Stomach (tissue), 9 donors: ENCODE data around the gene VPS52. TPM values are rescaled to one million over a fixed set of nuclear protein-coding genes. Genes with fewer than 3 reads are reported as not detected.
A peak's percentile ranks its signal among the peaks of the same experiment; 100 is the strongest.

Source experiments
- DNase-seq, 2 donors: peaks; one replicate each; pipeline versions ENCODE4 v3.0.0 to v3.0.0-alpha.2; 2013 to 2019
- H3K27ac ChIP-seq, 5 donors: fragments of 200-600 bp in 4 of 5; sonication (generic) in 4 of 5; one replicate each; pipeline ENCODE4 v1.5.1; 2013 to 2019; ENCODE audit warnings: mild to moderate bottlenecking in 1 of 5, moderate library complexity in 1 of 5
- H3K27me3 ChIP-seq, 3 donors: fragments of 200-600 bp; sonication (generic); one replicate each; pipeline ENCODE4 v1.5.1; 2017 to 2019; ENCODE audit warnings: mixed run types in 1 of 3
- H3K36me3 ChIP-seq, 4 donors: fragments of 200-600 bp; sonication (generic); 1 replicate in 3 of 4; 2 replicates in 1 of 4; pipeline ENCODE4 v1.5.1; 2016 to 2019
- H3K4me1 ChIP-seq, 4 donors: fragments of 200-600 bp; sonication (generic); one replicate each; pipeline ENCODE4 v1.5.1; 2016 to 2019
- H3K4me3 ChIP-seq, 4 donors: fragments of 200-600 bp; sonication (generic) in 3 of 4; one replicate each; pipeline ENCODE4 v1.5.1; 2016 to 2019; ENCODE audit warnings: mild to moderate bottlenecking in 1 of 4
- H3K9me3 ChIP-seq, 4 donors: fragments of 200-600 bp; sonication (generic); one replicate each; pipeline ENCODE4 v1.5.1; 2016 to 2019
- CTCF ChIP-seq, 7 experiments: fragments of 450-650 bp in 4 of 7; fragments of 200-600 bp in 3 of 7; sonication (generic) in 3 of 7; IDR thresholded peaks; one replicate each; pipeline ENCODE4 v1.5.1; 2016 to 2019; ENCODE audit warnings: antibody characterized with exemption in 7 of 7, control low read depth in 2 of 7, mild to moderate bottlenecking in 1 of 7
- EP300 ChIP-seq: sonication (generic); formaldehyde crosslinking; IDR thresholded peaks from one replicate; pipeline ENCODE4 v1.6.1; 2017; ENCODE audit warnings: antibody characterized with exemption
- POLR2A ChIP-seq, 4 donors: fragments of 450-650 bp; IDR thresholded peaks; one replicate each; pipeline ENCODE4 v1.6.1; 2016; ENCODE audit warnings: antibody characterized with exemption in 4 of 4, control low read depth in 2 of 4, mild to moderate bottlenecking in 1 of 4, moderate library complexity in 1 of 4
- POLR2AphosphoS5 ChIP-seq, 3 donors: sonication (generic); formaldehyde crosslinking; IDR thresholded peaks; one replicate each; pipeline ENCODE4 v1.6.1; 2016; ENCODE audit warnings: antibody characterized with exemption in 3 of 3
- WGBS, 5 donors: extraction: QIAGEN DNeasy Blood & Tissue Kit in 3 of 5; methylation state at CpG; one replicate each; pipeline versions ENCODE4 v1.1.5 to v1.1.7; 2013 to 2018; 5-methylcytosine and 5-hydroxymethylcytosine counted together
- intact Hi-C: fragments of 100-400 bp; cut with DNase I; formaldehyde crosslinking; loops from one replicate; pipeline ENCODE4 v1.15.1; 2023; ENCODE audit warnings: low total_unique reads
- polyA plus RNA-seq, 3 donors: library from polyadenylated mRNA; stranded (reverse); fragments of 200-250 nt; gene quantifications; one replicate each; pipeline ENCODE4 v1.2.3, GENCODE V29; 2013
- total RNA-seq, 5 donors: library from RNA; depleted of rRNA; stranded (reverse); fragments of >200 nt; gene quantifications; one replicate each; pipeline versions ENCODE4 v1.1.0 to v1.2.3, GENCODE V29; 2014 to 2016
- donor health status: healthy with polysubstance abuse.
- donor health status: Bipolar disorder and iron deficiency.
- donor health status: healthy.

The VPS52 gene
- total and polyA plus RNA-seq, 8 donors, result 22.6 to 89.3 (median 46.5) TPM

GRCh38 chr6:33212857-33213165 is 58.9 kb downstream of the VPS52 start:
- H3K4me1 ChIP-seq, result peaks cover 17 to 42% (median 29%) of the 10 kb centered on the region in 4 donors
- H3K27me3 ChIP-seq, result peaks cover 0 to 13% (median 10%) of the 10 kb centered on the region in 3 donors
- 4 to 8% (median 6%) methylated on average over 6 of the region's 6 CpGs for WGBS, 5 donors
- peaks cover 0 to 32% (median 28%) of the 10 kb centered on the region in 4 donors for H3K36me3 ChIP-seq
- intact Hi-C loops, result no loop called here
- H3K9me3 ChIP-seq, result no peaks in the 10 kb centered on the region
- peak overlapping the region in 1 of 5 donors; percentile 46 for H3K27ac ChIP-seq
- no peak for TF ChIP-seq POLR2A (IDR thresholded peaks at IDR 0.05)
- DNase-seq, result no peak
- H3K4me3 ChIP-seq, result peak overlapping the region; percentile 38 to 51 (median 45)

- Histone ChIP-seq H3K27ac (no peak overlapping the region), H3K9me3 (no peaks in the 10 kb centered on the region), H3K4me3 (no peak overlapping the region), H3K36me3 (peaks cover 0 to 32% (median 28%) of the 10 kb centered on the region in 4 donors), H3K27me3 (peaks cover 0 to 13% (median 10%) of the 10 kb centered on the region in 3 donors), H3K4me1 (peaks cover 24 to 52% (median 38%) of the 10 kb centered on the region in 4 donors)
- intact Hi-C loops, result no loop called here
- DNase-seq, result peak in 1 of 2 donors; percentile 3
- TF ChIP-seq EP300 (no peak), POLR2AphosphoS5 (IDR thresholded peaks at IDR 0.05) (no peak), CTCF (IDR thresholded peaks at IDR 0.05) (no peak), POLR2A (IDR thresholded peaks at IDR 0.05) (no peak)
- whole genome bisulfite sequencing, 5 donors, result 83 to 90% (median 84%) methylated on average over 17 to 18 of the region's 18 CpGs
Observed at GRCh38 chr6:33211666-33212422, 59.8 kb downstream of the VPS52 start.

- Histone ChIP-seq H3K36me3 (peaks cover 0 to 32% (median 28%) of the 10 kb centered on the region in 4 donors), H3K4me3 (no peak overlapping the region), H3K4me1 (peaks cover 25 to 53% (median 40%) of the 10 kb centered on the region in 4 donors), H3K9me3 (no peaks in the 10 kb centered on the region), H3K27ac (no peak overlapping the region), H3K27me3 (peaks cover 0 to 13% (median 10%) of the 10 kb centered on the region in 3 donors)
- no peak for TF ChIP-seq POLR2A (IDR thresholded peaks at IDR 0.05)
- no peak for TF ChIP-seq EP300
- TF ChIP-seq POLR2AphosphoS5 (IDR thresholded peaks at IDR 0.05), result no peak
- intact Hi-C loops, result no loop called here
- WGBS, 5 donors, result 76 to 88% (median 81%) methylated on average over 13 to 17 of the region's 17 CpGs
- DNase-seq, result peak in 1 of 2 donors; percentile 4
Observed at GRCh38 chr6:33211136-33211535, 60.5 kb downstream of the VPS52 start.

GRCh38 chr6:33209856-33210255 is 61.8 kb downstream of the VPS52 start:
- Histone ChIP-seq H3K4me3 (no peak overlapping the region), H3K4me1 (peaks cover 32 to 62% (median 48%) of the 10 kb centered on the region in 4 donors), H3K9me3 (no peaks in the 10 kb centered on the region), H3K27ac (no peak overlapping the region), H3K36me3 (peaks cover 0 to 32% (median 28%) of the 10 kb centered on the region in 4 donors), H3K27me3 (peaks cover 0 to 13% (median 10%) of the 10 kb centered on the region in 3 donors)
- 93 to 96% (median 95%) methylated on average over 10 of the region's 10 CpGs for WGBS, 5 donors
- DNase-seq, result no peak
- no peak for TF ChIP-seq POLR2A (IDR thresholded peaks at IDR 0.05)
- TF ChIP-seq EP300, result no peak
- TF ChIP-seq POLR2AphosphoS5 (IDR thresholded peaks at IDR 0.05), result no peak
- no peak for TF ChIP-seq CTCF (IDR thresholded peaks at IDR 0.05)
- intact Hi-C loops, result no loop called here

GRCh38 chr6:33208091-33208967 is 63.3 kb downstream of the VPS52 start, which contains the start of gene RING1:
RING1 (plus strand) TSS chr6:33208500; CDS start chr6:33208823, 323 bp downstream.
- peaks cover 0 to 6% (median 5%) of the 10 kb centered on the region in 3 donors for H3K27me3 ChIP-seq
- WGBS, 5 donors, result 1% methylated on average over 40 to 86 of the region's 86 CpGs

More at GRCh38 chr6:33208091-33208967, 63.3 kb downstream of the VPS52 start, which contains the start of gene RING1:
- Histone ChIP-seq H3K36me3 (peaks cover 5 to 38% (median 34%) of the 10 kb centered on the region in 4 donors), H3K4me1 (peaks cover 37 to 69% (median 54%) of the 10 kb centered on the region in 4 donors), H3K4me3 (peak within 1 kb of the TSS; percentile 63 to 85 (median 71)), H3K27ac (peak within 1 kb of the TSS; percentile 87 to 97 (median 95)), H3K9me3 (no peaks in the 10 kb centered on the region)
- DNase-seq, result peak; percentile 89 to 96
- TF ChIP-seq CTCF (IDR thresholded peaks at IDR 0.05), result no peak
- TF ChIP-seq POLR2AphosphoS5 (IDR thresholded peaks at IDR 0.05), result peak; percentile 99 to 100 (median 99)
- TF ChIP-seq EP300, result no peak
- peak in 2 of 4 donors; percentile 97 to 98 for TF ChIP-seq POLR2A (IDR thresholded peaks at IDR 0.05)
- intact Hi-C loops, result no loop called here
